Right lung (tissue), 5 donors: Measurements from ENCODE around the gene SFTPB. TPM values are rescaled to one million over a fixed set of nuclear protein-coding genes. Genes with fewer than 3 reads are reported as not detected.

ENCODE experiments used
- DNase-seq, 2 donors: peaks; one replicate each; pipeline ENCODE4 v3.0.0-alpha.2; 2013
- polyA plus RNA-seq, 5 donors: library from polyadenylated mRNA; unstranded; fragments of 120-200 nt; gene quantifications; one replicate each; pipeline versions ENCODE4 v1.2.1 to v1.2.3, GENCODE V29; 2013; ENCODE audit warnings: inconsistent platforms in 1 of 5, low replicate concordance in 1 of 5; ENCODE audit not compliant: insufficient read length in 5 of 5, insufficient read depth in 1 of 5

Gene SFTPB
- polyA plus RNA-seq, 5 donors = 199 to 677 (median 404) TPM

DNA sequence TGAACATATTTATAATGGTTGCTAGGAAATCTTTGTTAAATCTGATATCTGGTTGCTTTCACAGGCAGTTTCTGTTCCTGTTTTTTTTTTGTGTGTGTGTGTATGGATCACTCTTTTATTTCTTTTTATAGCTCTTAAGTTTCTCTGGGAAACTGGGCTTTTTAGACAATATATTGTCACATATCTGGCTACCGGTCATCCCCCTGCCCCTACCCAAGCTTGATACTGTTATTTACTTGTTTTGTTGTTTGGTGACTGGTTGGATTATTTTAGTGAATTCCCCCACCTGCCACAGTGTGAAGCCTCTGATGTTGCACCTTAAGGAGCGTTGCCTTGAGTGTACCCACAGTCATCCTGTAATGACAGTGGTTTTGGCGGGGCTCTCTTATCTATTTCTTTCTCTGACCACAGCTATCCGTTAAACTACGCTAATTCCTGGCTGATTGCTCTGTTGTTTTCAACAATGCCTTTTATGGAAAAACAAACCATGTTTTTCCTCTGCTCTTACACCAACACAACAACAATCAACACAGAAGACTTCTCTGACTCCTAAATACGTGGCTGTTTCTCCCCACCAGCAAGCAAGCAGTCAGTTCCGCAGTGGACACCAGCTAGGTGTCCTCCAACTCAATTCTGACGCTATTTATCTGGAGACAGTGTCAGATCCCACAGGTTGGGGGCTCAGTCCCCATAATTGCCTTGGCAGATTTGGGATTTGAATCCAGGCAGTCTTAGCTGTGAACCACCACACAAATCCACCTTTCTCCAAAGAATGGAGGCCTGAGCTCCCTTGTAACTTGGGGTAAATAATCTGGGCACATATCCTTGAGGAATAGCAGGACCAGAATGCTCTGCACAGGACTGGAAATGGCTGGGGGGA is 37.0 kb upstream of the SFTPB start:
- no peak for DNase-seq

DNA sequence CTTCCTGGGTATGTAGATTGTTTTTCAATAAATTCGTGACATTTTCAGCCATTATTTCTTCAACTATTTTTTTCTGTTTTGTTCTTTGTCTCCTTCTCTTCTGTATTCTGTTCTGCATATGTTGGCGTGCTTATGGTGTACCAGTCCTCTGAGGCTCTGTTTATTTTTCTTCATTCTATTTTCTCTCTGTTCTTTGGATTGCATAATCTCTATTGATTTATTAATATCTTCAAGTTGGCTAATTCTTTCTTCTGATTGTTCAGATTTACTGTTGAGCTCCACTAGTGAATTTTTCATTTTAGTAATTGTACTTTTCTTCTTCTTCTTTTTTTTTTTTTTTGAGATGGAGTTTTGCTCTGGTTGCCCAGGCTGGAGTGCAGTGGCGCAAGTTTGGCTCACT is 36.0 kb upstream of the SFTPB start:
- DNase-seq = no peak

GRCh38 chr2:85703329-85703728 is 35.3 kb upstream of the SFTPB start:
- no peak for DNase-seq

- no peak for DNase-seq
Observed at GRCh38 chr2:85702800-85703199, 34.8 kb upstream of the SFTPB start.

GRCh38 chr2:85702172-85702571 is 34.2 kb upstream of the SFTPB start:
- no peak for DNase-seq

DNA sequence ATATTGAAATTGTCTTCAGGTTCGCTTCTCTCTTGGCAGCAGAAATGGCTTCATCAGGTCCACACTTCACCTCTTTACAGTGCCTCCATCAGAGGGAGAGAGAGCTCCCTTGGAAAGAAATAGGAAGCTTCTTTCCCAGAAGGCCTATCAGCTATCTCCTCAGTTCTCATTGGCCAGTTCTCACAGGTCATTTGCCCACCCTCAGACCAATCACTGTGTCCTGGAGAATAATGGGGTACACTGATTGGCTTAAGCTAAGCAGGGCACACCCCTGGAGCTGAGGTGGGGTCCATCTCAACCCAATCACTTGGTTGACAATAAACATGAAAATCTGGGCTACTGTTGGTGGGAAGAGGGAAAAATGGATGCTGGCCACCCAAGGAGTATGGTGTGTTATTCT is 31.3 kb upstream of the SFTPB start:
- no peak for DNase-seq

GRCh38 chr2:85698880-85699254 is 30.9 kb upstream of the SFTPB start:
- DNase-seq = no peak

GRCh38 chr2:85698184-85698879 is 30.3 kb upstream of the SFTPB start:
- no peak for DNase-seq

DNA sequence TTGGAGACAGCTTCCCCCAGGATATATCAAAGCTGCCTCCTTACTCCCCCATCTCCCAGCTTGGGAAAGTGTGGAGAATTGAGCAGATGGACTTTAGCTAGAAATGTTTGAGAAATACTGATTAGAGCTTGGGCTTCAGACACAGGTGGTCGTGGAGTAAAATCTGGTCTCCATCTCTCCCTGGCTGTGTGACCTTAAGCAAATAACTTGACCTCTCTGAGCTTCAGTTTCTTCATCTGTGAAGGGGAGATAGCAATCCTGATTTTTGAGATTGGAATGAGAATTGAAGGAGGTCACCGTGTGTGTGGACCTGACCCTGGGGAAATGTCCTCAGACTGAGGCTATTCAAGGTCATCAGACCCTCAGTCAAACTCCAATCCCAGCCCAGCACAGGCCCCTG is 29.7 kb upstream of the SFTPB start:
- DNase-seq = no peak

DNA sequence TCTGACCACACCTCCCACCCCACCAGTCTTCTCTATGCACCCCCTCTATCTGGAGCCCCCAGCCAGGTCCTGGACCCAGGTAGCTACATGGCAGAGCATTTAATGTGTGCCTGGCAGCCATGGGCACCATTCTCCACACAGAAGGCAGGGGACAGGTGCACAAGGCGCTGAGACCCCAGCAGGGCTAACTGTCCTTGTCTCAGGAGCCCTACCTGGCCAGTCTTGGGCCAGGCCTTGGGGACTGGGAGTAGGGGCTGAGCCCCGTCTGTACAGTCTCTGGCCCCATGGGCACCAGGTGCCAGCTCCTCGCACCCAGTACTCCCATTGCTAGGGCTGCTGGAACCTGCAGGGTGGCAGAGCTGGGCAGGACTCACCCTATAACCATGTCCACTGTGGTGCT is 29.1 kb upstream of the SFTPB start:
- DNase-seq = no peak

DNA sequence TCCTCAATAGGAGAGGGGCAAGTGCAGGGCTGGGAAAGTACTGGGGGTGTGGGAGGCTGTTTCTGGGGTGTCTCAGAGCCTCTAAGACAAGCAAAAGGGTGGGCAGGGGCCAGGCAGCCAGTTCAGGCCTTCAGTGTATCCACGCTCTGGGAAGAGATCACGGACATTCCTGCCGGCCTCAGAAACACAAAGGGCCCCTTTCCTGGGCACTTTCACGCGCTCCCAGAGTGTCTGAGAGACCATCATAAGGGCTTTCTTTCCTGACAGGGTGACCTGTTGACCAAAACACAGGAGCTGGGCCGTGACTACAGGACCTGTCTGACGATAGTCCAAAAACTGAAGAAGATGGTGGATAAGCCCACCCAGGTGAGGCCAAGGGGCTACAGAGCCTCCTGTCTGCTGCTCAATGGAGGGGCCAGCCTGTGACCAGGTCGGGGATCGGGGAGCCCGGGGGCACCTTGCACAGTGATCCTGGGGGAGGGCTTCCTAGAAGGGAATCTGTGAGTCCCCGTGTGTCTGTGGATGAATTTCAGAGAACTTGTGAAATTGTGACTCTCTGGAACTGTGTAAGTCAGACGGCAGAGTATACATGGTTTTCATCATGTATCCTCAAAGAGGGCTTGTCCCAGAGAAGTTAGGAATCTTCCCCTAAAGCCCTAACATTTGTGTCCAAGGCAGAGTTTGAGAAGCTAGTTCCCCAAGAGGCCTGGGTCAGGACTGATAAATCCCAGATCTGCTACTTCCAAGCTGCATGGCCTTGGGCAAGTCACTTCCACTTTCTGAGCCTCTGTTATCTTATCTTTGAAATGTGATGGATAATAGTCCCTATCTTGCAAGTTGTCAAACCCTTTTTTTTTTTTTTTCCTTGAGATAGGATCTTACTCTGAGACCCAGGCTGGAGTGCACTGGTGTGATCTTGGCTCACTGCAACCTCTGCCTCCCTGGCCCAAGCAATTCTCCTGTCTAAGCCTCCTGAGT is 28.0 kb upstream of the SFTPB start:
- DNase-seq = no peak

DNA sequence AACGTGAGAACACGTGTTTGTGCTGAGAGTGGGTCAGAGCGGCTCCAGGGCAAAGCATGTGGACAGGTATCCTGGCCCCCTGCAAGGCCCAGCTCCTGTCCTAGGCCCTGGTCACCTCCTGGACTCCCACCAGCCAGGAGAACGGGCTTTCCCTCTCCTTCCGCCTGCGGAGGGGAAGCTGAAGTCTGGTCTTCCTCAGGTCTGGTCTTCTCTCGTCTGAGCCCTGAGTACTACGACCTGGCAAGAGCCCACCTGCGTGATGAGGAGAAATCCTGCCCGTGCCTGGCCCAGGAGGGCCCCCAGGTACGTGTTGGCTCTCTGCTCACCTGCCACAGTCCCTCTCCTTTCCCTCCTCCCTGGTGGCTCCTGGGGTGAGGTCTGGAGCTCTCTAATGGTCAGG is 27.1 kb upstream of the SFTPB start:
- no peak for DNase-seq

- no peak for DNase-seq
Observed at GRCh38 chr2:85694052-85695025, 26.3 kb upstream of the SFTPB start, which contains the start of gene GNLY. GNLY (plus strand) TSS chr2:85694358; CDS start chr2:85694419, 61 bp downstream.

DNA sequence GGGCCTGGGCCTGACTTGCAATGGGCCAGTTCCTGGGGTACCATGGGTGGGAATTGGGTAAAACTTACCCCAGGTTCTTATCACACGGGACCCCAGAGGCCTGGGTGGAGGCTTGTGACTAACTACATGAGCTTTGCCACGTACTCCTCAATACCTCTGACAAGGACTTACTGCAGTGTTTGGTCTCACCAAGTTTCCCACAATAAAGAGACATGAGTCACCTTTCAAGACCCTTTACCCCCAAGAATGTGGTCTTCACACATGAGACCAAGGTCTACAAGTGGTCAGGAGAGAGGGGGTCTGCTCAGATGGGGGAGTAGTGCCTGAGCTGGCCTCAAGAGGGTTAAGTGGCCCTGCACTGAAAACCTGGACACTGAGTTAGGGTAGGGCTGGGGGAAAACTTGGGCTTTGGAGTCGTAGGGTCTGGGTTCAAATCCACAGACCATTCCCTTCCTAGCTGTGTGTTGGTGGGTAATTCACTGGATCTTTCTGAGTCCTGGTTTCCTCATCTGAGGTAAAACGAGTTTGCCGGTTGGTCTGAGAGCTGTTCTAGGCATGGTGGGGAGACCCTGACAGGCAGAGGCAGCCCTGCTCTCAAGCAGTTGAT is 24.1 kb upstream of the SFTPB start:
- no peak for DNase-seq

DNA sequence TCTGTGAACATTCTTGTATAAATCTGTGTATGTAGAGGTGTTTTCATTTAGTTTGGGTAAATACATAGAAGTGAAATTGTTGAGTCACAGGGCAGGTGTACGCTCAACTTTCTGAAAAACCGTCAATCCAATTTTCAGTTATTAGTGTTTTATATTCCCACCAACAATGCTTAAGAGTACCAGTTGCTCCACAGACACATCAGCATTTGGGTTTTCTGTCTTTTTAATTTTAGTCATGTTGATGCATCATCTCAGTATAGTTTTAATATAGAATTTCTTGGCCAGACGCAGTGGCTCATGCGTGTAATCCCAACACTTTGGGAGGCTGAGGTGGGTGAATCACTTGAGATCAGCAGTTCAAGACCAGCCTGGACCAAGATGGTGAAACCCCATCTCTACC is 22.9 kb upstream of the SFTPB start:
- DNase-seq = no peak

- DNase-seq = no peak
Observed at GRCh38 chr2:85684806-85685205, 16.8 kb upstream of the SFTPB start.

GRCh38 chr2:85684380-85684779 is 16.4 kb upstream of the SFTPB start:
- no peak for DNase-seq

DNA sequence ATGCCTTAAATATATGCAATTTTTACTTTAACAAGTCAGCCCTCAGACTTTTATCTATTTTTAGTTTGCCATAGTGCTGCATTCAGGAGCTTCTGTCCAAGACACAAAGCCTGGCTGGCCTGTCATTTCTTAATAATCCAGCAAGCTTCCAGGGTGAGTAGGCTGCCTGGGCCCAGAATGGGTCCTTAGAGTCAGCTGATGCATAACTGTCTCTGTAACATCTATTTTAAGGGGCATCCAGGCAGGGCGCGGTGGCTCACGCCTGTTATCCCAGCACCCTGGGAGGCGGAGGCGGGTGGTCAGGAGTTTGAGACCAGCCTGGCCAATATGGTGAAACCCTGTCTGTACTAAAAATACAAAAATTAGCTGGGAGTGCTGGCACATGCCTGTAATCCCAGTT is 14.4 kb upstream of the SFTPB start:
- no peak for DNase-seq

- no peak for DNase-seq
Observed at GRCh38 chr2:85681776-85682175, 13.8 kb upstream of the SFTPB start.

DNA sequence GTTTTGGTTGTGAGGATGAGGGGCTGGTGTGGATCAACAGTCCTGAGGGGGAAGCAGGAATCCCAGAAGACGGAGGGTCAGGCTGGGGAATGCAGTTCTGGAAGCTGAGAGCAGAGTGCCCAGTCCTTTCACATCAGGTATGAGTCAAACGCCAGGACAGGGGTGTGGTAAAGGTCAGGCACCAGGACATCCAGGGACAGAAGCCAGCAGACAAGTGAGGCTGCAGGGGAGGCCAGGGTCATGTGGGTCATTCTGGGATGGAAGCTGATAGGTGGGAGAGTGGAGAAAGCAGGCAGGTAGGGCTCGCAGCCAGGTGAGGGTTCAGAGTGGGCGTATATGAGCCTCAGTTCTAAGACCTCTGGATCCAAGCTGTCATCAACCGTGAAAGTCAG is 13.4 kb upstream of the SFTPB start:
- DNase-seq = no peak
